KOPT-K1 (cell line): Measurements from ENCODE around the gene MRPL42.

ENCODE experiments used
- H3K27ac ChIP-seq: fragments of 200-600 bp; sonication (generic); 2 replicates; pipeline ENCODE4 v1.5.1; 2016; ENCODE audit warnings: antibody characterized with exemption, mild to moderate bottlenecking, low read depth, low read length; ENCODE audit not compliant: poor library complexity, severe bottlenecking
- H3K36me3 ChIP-seq: fragments of 200-600 bp; sonication (generic); 2 replicates; pipeline ENCODE4 v1.5.1; 2017; ENCODE audit warnings: antibody characterized with exemption, mild to moderate bottlenecking, low read length, moderate library complexity; ENCODE audit not compliant: insufficient read depth
- H3K9me3 ChIP-seq: fragments of 200-600 bp; sonication (generic); 2 replicates; pipeline ENCODE4 v1.5.1; 2017; ENCODE audit warnings: antibody characterized with exemption, low read length, mild to moderate bottlenecking; ENCODE audit not compliant: insufficient read depth, poor library complexity, severe bottlenecking

Gene MRPL42

GRCh38 chr12:93502802-93503623 is 35.7 kb downstream of the MRPL42 start:
- Histone ChIP-seq H3K36me3 (peaks cover 65% of the 10 kb centered on the region), H3K27ac (no peak overlapping the region), H3K9me3 (no peaks in the 10 kb centered on the region)

GRCh38 chr12:93507165-93507564 is 39.9 kb downstream of the MRPL42 start:
- Histone ChIP-seq H3K9me3 (no peaks in the 10 kb centered on the region), H3K36me3 (peaks cover 46% of the 10 kb centered on the region)

GRCh38 chr12:93509506-93509905 is 42.2 kb downstream of the MRPL42 start:
- no peaks in the 10 kb centered on the region for H3K9me3 ChIP-seq
- H3K36me3 ChIP-seq = peaks cover 31% of the 10 kb centered on the region
- no peak overlapping the region for H3K27ac ChIP-seq

More at GRCh38 chr12:93507165-93507564, 39.9 kb downstream of the MRPL42 start:
- H3K27ac ChIP-seq = no peak overlapping the region

DNA sequence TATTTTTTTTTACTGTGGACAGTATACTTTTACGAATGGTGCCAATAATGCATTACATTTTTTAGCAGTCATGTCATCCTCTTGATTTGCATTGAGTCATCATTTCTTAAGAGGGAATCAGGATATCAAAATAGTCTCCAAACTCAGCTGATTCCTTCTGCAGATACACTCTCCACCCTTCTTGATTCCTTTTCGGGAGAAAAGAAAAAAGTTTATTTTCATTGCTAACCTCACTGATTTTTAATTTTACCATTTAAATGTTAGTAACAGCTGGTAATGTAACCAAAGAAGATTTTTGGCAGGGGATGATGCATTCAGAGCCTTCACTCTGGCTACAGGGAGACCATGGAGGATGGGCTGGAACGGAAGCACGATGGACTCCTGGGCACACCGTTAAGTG is 47.5 kb downstream of the MRPL42 start:
- Histone ChIP-seq H3K27ac (no peak overlapping the region), H3K36me3 (peaks cover 6% of the 10 kb centered on the region)

GRCh38 chr12:93518725-93519124 is 51.4 kb downstream of the MRPL42 start:
- Histone ChIP-seq H3K9me3 (no peaks in the 10 kb centered on the region), H3K27ac (no peak overlapping the region), H3K36me3 (no peaks in the 10 kb centered on the region)

More for the DNA sequence above, 47.5 kb downstream of the MRPL42 start:
- no peaks in the 10 kb centered on the region for H3K9me3 ChIP-seq

GRCh38 chr12:93519859-93520258 is 52.5 kb downstream of the MRPL42 start:
- no peak overlapping the region for H3K27ac ChIP-seq
- no peaks in the 10 kb centered on the region for H3K9me3 ChIP-seq

DNA sequence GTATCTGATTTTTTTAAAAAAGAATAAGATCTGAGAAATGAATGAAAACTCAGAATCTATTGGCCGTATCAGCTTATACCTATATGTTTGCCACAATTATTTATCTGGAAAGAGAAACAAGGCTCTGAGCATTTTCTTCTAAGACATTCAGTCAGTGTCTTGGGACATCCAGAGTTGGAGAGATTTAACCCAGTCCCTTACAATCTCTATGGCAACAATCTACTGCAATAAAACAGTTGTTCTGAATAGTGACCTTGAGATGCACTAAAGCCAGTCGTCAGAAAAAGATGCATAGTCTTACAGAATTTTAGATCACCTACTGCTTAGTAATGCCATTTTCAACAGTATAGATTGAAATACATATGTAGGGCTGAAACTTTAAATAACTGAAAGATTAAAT is 53.1 kb downstream of the MRPL42 start:
- H3K36me3 ChIP-seq = no peaks in the 10 kb centered on the region
- H3K27ac ChIP-seq = no peak overlapping the region
- H3K9me3 ChIP-seq = no peaks in the 10 kb centered on the region

More at GRCh38 chr12:93519859-93520258, 52.5 kb downstream of the MRPL42 start:
- no peaks in the 10 kb centered on the region for H3K36me3 ChIP-seq

DNA sequence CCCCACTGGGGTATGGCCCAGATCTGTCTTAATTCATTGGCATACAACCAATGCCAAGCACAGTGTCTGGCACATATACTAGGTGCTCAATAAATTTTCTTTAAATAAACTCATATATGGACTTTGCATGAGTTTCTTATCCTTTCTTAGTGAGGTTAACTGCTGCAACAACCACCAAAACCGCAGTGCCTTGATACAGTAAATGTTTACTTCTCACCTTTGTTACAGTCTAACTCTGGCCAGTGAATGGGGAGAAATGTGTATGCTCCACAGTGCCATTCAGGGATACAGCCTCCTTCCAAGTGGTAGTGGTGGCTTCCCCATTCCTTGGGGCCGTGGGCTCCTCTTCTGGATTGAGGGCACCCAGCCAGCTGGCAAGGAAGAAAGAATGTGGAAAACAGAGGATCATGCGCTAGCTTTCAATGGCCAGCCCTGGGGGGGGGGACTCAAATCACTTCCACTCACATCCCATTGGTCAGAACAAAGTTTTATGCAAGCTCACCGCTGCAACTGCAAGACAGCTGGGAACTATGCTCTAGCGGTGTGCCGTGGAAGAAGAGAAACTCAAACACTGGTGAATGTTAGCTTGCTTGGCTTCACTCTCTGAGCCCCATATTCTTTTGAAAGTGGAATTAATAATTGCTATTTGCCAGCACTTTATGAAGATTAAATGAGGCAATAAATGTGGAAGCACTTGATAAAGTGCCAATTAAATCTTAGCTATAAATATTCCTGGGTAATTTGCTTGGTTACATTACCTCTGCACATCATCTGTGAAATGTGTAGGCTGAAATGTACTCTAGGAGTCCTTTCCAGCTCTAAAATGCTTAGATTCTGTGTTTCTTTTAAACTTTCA is 54.1 kb downstream of the MRPL42 start:
- no peaks in the 10 kb centered on the region for H3K36me3 ChIP-seq
- no peaks in the 10 kb centered on the region for H3K9me3 ChIP-seq
- H3K27ac ChIP-seq = no peak overlapping the region

GRCh38 chr12:93524386-93525133 is 57.2 kb downstream of the MRPL42 start:
- Histone ChIP-seq H3K9me3 (no peaks in the 10 kb centered on the region), H3K36me3 (no peaks in the 10 kb centered on the region), H3K27ac (no peak overlapping the region)

DNA sequence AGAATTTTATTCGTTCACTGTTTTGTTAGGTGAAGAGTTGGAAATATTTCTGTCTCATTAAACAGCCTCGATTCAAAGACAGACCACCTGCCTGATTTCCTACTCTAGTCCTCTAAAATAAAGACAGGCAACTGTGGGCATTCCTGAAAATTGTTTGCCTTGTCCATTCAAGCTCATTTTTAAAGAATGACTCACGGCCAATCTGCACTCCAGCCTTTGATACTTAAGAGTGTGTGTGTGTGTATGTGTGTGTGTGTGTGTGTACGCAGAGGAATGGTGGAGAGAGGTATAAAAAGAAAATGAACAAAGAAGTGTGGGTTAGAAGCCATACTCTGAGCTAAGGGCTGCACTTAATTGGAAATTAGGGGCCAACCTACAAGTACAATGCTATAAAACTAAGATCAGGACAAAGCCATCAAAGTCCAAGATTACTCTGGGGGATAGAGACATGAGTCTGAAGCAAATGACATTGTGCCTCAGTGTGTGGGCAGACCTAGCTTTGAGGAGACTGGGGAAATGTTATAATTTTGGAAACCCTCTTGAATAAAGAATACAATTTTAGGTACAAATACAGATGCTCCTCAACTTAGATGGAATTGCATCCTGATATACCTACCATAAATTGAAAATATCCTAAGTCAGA is 59.6 kb downstream of the MRPL42 start:
- Histone ChIP-seq H3K27ac (no peak overlapping the region), H3K9me3 (peaks cover 5% of the 10 kb centered on the region), H3K36me3 (no peaks in the 10 kb centered on the region)

- H3K27ac ChIP-seq = peak overlapping the region; percentile 58
- H3K36me3 ChIP-seq = no peaks in the 10 kb centered on the region
- peaks cover 5% of the 10 kb centered on the region for H3K9me3 ChIP-seq
Measured at GRCh38 chr12:93530358-93530757, 63.0 kb downstream of the MRPL42 start.

DNA sequence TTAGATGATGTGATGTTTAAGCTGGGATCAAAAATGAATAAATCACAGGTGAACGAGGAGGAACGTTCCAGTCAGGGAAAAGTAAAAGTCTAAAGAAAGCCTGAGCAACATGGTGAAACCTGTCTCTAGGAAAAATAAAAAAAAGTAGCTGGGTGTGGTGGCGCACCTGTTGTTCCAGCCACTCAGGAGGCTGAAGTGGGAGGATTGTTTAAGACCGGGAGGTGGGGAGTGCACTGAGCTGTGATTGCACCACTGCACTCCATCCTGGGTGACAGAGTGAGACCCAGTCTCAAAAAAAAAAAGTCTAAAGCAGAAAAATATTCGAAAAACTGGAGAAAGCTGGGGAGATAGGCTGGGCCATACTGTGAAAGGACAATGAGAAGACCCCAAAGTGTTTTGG is 66.0 kb downstream of the MRPL42 start:
- Histone ChIP-seq H3K9me3 (peaks cover 5% of the 10 kb centered on the region), H3K36me3 (no peaks in the 10 kb centered on the region), H3K27ac (no peak overlapping the region)

- Histone ChIP-seq H3K9me3 (peaks cover under 1% of the 10 kb centered on the region), H3K27ac (peak overlapping the region; percentile 43)
Measured at GRCh38 chr12:93536111-93536765, 68.9 kb downstream of the MRPL42 start.

More at GRCh38 chr12:93536111-93536765, 68.9 kb downstream of the MRPL42 start:
- H3K36me3 ChIP-seq = no peaks in the 10 kb centered on the region
